ENCODE results near the gene RPS27L.

DNA sequence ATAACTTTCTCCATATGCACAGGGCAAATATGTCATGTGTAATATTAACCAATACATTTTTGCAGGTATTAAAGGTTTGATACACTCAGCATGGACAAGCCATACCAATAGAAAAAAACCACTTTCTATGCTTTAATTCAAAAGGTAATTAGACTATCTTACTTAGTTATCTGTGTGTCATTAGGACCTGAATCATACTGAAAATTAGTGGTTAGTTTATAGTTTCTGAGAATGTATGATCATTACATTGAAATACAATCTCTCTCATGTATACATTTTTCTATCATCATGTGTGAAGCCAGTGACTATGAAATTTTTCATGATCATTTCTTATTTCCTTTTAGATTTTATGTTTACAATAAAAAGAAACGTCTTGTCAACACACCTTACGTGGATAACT lies 16.3 kb downstream of the RPS27L start:
- TF ChIP-seq, protein P1, sequence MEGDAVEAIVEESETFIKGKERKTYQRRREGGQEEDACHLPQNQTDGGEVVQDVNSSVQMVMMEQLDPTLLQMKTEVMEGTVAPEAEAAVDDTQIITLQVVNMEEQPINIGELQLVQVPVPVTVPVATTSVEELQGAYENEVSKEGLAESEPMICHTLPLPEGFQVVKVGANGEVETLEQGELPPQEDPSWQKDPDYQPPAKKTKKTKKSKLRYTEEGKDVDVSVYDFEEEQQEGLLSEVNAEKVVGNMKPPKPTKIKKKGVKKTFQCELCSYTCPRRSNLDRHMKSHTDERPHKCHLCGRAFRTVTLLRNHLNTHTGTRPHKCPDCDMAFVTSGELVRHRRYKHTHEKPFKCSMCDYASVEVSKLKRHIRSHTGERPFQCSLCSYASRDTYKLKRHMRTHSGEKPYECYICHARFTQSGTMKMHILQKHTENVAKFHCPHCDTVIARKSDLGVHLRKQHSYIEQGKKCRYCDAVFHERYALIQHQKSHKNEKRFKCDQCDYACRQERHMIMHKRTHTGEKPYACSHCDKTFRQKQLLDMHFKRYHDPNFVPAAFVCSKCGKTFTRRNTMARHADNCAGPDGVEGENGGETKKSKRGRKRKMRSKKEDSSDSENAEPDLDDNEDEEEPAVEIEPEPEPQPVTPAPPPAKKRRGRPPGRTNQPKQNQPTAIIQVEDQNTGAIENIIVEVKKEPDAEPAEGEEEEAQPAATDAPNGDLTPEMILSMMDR (conservative IDR thresholded peaks at IDR 0.05 in 1 of 2, IDR thresholded peaks at IDR 0.05 in 1 of 2; ENCODE audit: low read depth in 1 of 2, low read length in 2 of 2), result no peak
- TF ChIP-seq EZH2 (IDR thresholded peaks at IDR 0.05; ENCODE audit: low read length, missing control alignments), result no peak
